HepG2 (cell line): ENCODE results near the gene NEDD4L. TPM values are rescaled to one million over a fixed set of nuclear protein-coding genes. Genes with fewer than 3 reads are reported as not detected.

Experiments used
- LRRFIP1 ChIP-seq: sonication (generic); formaldehyde crosslinking; conservative IDR thresholded peaks from 2 replicates; pipeline ENCODE4 v1.4.0; 2020; ENCODE audit warnings: missing genetic modification reagents
- MED1 ChIP-seq: sonication (generic); formaldehyde crosslinking; IDR thresholded peaks from 2 replicates; pipeline ENCODE4 v1.4.0; 2020; ENCODE audit warnings: missing genetic modification reagents
- MED13 ChIP-seq: sonication (generic); formaldehyde crosslinking; IDR thresholded peaks from 2 replicates; pipeline ENCODE4 v1.5.0; 2020; ENCODE audit warnings: missing genetic modification reagents
- ZFYVE20 ChIP-seq: sonication (generic); formaldehyde crosslinking; IDR thresholded peaks from 2 replicates; pipeline ENCODE4 v1.8.0; 2023; ENCODE audit warnings: low read depth, mild to moderate bottlenecking, moderate library complexity, missing genetic modification reagents, borderline replicate concordance
- ZNF296 ChIP-seq: sonication (generic); formaldehyde crosslinking; conservative IDR thresholded peaks from 2 replicates; pipeline ENCODE4 v1.5.0; 2020; ENCODE audit warnings: mild to moderate bottlenecking, missing genetic modification reagents
- ZNF318 ChIP-seq: sonication (generic); formaldehyde crosslinking; IDR thresholded peaks from 2 replicates; pipeline ENCODE4 v1.4.0; 2020; ENCODE audit warnings: mild to moderate bottlenecking, missing genetic modification reagents
- ZNF615 ChIP-seq: sonication (generic); formaldehyde crosslinking; IDR thresholded peaks from 2 replicates; pipeline ENCODE4 v1.5.0; 2020; ENCODE audit warnings: mild to moderate bottlenecking, missing genetic modification reagents, borderline replicate concordance
- ZNF839 ChIP-seq: sonication (generic); formaldehyde crosslinking; IDR thresholded peaks from 2 replicates; pipeline ENCODE4 v1.4.0; 2020; ENCODE audit warnings: missing genetic modification reagents, mild to moderate bottlenecking, borderline replicate concordance
- polyA plus RNA-seq, 8 experiments: library from polyadenylated mRNA; depleted of rRNA in 3 of 8; stranded (reverse) in 7 of 8; unstranded in 1 of 8; fragments of >200 nt; fragmentation: Illumina TruSeq in 4 of 8; extraction: Trizol in 4 of 8; gene quantifications; 2 replicates each; pipeline versions ENCODE4 v1.2.1 to v1.2.3, GENCODE V29; 2011 to 2016; ENCODE audit warnings: low read depth in 4 of 8, missing spikeins in 1 of 8, mixed read lengths in 1 of 8; ENCODE audit not compliant: insufficient read depth in 1 of 8
- total RNA-seq, 5 experiments: library from RNA; depleted of rRNA; stranded (reverse); fragments of >200 nt; fragmentation: Illumina TruSeq; extraction: Trizol; gene quantifications; 2 replicates each; pipeline ENCODE4 v1.2.3, GENCODE V29; 2016; ENCODE audit warnings: low read depth in 1 of 5
- TF ChIP-seq, protein P1 (sequence below): sonication (generic); formaldehyde crosslinking; IDR thresholded peaks from 2 replicates; pipeline ENCODE4 v1.5.1; 2020; ENCODE audit warnings: missing genetic modification reagents, mild to moderate bottlenecking, borderline replicate concordance
- TF ChIP-seq, protein P2 (sequence below): sonication (generic); formaldehyde crosslinking; IDR thresholded peaks from 2 replicates; pipeline ENCODE4 v1.4.0; 2020; ENCODE audit warnings: low read depth, missing genetic modification reagents

The NEDD4L gene
- total and polyA plus RNA-seq, 2 of the 13 experiments (the other 11 are each of a cell fraction or from before 2014, with no cell fraction given) = 168 to 390 TPM

GRCh38 chr18:58416704-58417683 is 373.0 kb downstream of the NEDD4L start (continued):
- TF ChIP-seq LRRFIP1 (no peak), ZFYVE20 (CRISPR knock-in tag) (no peak), MED1 (CRISPR knock-in tag) (peak; percentile 80), ZNF296 (CRISPR knock-in tag) (no peak; the same call in 1 of the 2 replicates), ZNF839 (CRISPR knock-in tag) (no peak), ZNF318 (CRISPR knock-in tag) (no peak), MED13 (CRISPR knock-in tag) (peak; percentile 81), ZNF615 (CRISPR knock-in tag) (peak; percentile 81; the same call in 1 of the 2 replicates)
- TF ChIP-seq, protein P1, sequence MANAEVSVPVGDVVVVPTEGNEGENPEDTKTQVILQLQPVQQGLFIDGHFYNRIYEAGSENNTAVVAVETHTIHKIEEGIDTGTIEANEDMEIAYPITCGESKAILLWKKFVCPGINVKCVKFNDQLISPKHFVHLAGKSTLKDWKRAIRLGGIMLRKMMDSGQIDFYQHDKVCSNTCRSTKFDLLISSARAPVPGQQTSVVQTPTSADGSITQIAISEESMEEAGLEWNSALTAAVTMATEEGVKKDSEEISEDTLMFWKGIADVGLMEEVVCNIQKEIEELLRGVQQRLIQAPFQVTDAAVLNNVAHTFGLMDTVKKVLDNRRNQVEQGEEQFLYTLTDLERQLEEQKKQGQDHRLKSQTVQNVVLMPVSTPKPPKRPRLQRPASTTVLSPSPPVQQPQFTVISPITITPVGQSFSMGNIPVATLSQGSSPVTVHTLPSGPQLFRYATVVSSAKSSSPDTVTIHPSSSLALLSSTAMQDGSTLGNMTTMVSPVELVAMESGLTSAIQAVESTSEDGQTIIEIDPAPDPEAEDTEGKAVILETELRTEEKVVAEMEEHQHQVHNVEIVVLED = peak; percentile 29; the same call in 1 of the 2 replicates
- TF ChIP-seq, protein P2, sequence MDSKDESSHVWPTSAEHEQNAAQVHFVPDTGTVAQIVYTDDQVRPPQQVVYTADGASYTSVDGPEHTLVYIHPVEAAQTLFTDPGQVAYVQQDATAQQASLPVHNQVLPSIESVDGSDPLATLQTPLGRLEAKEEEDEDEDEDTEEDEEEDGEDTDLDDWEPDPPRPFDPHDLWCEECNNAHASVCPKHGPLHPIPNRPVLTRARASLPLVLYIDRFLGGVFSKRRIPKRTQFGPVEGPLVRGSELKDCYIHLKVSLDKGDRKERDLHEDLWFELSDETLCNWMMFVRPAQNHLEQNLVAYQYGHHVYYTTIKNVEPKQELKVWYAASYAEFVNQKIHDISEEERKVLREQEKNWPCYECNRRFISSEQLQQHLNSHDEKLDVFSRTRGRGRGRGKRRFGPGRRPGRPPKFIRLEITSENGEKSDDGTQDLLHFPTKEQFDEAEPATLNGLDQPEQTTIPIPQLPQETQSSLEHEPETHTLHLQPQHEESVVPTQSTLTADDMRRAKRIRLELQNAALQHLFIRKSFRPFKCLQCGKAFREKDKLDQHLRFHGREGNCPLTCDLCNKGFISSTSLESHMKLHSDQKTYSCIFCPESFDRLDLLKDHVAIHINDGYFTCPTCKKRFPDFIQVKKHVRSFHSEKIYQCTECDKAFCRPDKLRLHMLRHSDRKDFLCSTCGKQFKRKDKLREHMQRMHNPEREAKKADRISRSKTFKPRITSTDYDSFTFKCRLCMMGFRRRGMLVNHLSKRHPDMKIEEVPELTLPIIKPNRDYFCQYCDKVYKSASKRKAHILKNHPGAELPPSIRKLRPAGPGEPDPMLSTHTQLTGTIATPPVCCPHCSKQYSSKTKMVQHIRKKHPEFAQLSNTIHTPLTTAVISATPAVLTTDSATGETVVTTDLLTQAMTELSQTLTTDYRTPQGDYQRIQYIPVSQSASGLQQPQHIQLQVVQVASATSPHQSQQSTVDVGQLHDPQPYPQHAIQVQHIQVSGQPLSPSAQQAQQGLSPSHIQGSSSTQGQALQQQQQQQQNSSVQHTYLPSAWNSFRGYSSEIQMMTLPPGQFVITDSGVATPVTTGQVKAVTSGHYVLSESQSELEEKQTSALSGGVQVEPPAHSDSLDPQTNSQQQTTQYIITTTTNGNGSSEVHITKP = peak; percentile 27; the same call in 1 of the 2 replicates
